NB4 (cell line): Measurements from ENCODE around the gene DNAJA4.

Experiments used
- DNase-seq: peaks from one replicate; pipeline ENCODE4 v3.0.0; 2010; ENCODE audit warnings: low read depth
- H3K4me3 ChIP-seq: one replicate; pipeline ENCODE4 v1.5.1; 2011; ENCODE audit warnings: mild to moderate bottlenecking, low read depth, low read length, moderate library complexity
- MYC ChIP-seq: IDR thresholded peaks from 2 replicates; pipeline ENCODE4 v1.6.1; 2011; ENCODE audit warnings: low read depth, low read length
- POLR2A ChIP-seq: IDR thresholded peaks from 2 replicates; pipeline ENCODE4 v1.6.1; 2011; ENCODE audit warnings: mild to moderate bottlenecking; ENCODE audit not compliant: insufficient read length; ENCODE audit errors: extremely low read depth
- TF ChIP-seq, protein P1 (sequence below): IDR thresholded peaks from one replicate; pipeline ENCODE4 v1.5.1; 2012; ENCODE audit warnings: low read depth, low read length
- TF ChIP-seq, protein P2 (sequence below): IDR thresholded peaks from 2 replicates; pipeline ENCODE4 v1.6.1; 2011; ENCODE audit warnings: low read depth, low read length

DNAJA4 gene

DNA sequence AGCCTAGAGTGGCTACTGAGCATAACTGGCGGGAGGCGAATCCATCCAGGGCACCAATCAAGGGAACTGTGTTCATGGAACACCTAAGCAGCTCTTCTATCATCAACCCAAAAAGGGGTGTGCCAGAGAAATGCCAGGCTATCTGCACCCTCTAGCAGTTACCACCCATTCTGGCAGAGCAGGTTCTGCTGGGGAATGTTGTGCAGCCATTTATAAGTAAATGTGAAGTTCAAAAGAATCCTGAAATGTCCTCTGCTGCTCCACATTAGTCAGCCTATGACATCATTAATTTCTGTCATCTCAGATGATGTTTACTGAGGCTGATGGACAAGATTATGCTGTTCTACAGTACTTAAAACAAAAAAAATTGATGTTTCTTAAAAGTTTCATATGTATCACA is 27.3 kb downstream of the DNAJA4 start:
- TF ChIP-seq, protein P1, sequence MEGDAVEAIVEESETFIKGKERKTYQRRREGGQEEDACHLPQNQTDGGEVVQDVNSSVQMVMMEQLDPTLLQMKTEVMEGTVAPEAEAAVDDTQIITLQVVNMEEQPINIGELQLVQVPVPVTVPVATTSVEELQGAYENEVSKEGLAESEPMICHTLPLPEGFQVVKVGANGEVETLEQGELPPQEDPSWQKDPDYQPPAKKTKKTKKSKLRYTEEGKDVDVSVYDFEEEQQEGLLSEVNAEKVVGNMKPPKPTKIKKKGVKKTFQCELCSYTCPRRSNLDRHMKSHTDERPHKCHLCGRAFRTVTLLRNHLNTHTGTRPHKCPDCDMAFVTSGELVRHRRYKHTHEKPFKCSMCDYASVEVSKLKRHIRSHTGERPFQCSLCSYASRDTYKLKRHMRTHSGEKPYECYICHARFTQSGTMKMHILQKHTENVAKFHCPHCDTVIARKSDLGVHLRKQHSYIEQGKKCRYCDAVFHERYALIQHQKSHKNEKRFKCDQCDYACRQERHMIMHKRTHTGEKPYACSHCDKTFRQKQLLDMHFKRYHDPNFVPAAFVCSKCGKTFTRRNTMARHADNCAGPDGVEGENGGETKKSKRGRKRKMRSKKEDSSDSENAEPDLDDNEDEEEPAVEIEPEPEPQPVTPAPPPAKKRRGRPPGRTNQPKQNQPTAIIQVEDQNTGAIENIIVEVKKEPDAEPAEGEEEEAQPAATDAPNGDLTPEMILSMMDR: no peak
- TF ChIP-seq POLR2A (no peak), MYC (no peak)
- TF ChIP-seq, protein P2, sequence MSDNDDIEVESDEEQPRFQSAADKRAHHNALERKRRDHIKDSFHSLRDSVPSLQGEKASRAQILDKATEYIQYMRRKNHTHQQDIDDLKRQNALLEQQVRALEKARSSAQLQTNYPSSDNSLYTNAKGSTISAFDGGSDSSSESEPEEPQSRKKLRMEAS: no peak
- DNase-seq: no peak
- no peak overlapping the region for H3K4me3 ChIP-seq

DNA sequence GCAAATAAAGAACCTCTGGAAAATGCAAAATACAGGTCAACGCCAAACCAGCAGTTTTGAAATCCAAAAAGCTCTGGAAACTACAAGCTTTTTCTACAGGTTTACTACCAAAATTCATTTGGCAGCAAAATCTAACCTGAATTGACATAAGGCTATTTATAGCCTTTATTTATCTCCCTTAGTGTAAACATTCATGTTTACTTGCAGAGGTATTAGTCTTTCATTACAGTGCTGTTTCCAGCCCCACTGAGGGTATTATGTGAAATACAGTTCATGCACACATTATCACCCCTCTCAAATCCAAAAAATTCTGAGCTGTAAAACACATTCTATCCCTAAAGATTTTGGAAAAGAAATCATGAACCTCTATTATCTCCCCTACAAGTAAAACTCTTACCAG is 27.9 kb downstream of the DNAJA4 start:
- DNase-seq: no peak
- TF ChIP-seq MYC (no peak), POLR2A (no peak)
- TF ChIP-seq, protein P1: no peak
- TF ChIP-seq, protein P2: no peak
- H3K4me3 ChIP-seq: no peak overlapping the region

DNA sequence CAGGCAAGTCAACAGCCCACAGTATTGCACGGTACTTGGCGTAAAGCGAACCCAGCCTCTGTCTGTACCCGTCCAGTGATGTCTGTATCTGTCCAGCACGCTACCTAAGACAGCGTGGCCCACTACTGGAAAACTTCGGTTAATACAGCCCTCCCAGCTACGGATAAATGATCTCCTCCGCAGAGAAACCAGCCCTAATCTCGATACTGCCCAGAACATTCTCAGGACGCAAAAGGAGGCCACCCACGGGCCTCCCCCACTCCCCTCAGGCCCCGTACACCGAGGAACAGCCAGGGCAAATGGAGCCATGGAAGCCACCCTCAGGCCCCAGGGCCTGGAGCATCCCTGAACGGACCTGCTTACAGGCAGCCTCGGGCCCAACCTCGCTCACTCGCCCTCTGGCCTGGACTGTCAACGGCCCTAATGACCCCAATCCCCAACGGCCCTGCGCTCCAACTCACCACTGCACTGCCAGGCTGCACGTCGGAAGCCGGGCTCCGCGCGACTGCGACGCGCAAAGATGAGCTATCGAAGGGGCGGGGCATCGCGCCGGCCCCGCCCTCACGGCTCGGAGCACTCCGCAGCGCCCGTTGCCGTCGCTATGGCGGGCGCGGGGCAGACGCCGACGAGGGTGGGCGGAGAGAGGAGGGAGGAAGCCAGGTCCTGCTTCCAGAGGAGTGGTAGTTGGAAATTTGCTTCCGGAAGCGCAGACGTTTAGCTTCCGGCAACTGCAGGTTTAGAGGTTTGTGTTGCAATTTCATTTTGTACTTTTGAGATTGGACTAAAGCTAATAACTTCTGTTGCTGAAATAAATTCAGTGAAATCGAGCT is 35.0 kb downstream of the DNAJA4 start, which contains the start of gene SKIC8:
TSS of gene SKIC8 (minus strand) at position 509 of the 830 bp plus-strand sequence. CDS start 3,923 bp downstream, outside the sequence.
- peak within 1 kb of the TSS; percentile 77 for H3K4me3 ChIP-seq
- peak; percentile 97 for DNase-seq
- TF ChIP-seq, protein P2: peak; percentile 84
- TF ChIP-seq, protein P1: no peak
- TF ChIP-seq MYC (peak; percentile 62), POLR2A (peak; percentile 87)

DNA sequence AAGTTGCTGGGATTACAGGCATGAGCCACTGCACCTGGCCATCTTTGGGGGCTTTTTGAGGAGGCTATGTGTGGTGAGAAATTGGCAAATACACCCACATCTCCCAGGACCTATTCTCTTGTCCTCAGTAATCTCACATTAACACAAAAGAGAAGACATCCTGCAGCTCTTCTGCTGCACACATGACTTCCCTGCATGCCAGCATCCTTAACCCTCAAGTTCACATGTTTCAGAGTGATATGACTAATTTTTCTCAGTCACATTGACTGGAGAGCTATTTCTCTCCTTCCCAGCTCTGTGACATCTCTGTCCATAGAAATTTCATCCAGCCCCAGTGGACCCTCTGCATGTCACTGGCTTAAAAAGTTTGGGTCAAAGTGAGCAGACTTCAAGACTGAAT is 37.0 kb downstream of the DNAJA4 start:
- TF ChIP-seq, protein P1: no peak
- TF ChIP-seq MYC (no peak), POLR2A (no peak)
- TF ChIP-seq, protein P2: no peak
- H3K4me3 ChIP-seq: no peak overlapping the region
- DNase-seq: peak; percentile 19

DNA sequence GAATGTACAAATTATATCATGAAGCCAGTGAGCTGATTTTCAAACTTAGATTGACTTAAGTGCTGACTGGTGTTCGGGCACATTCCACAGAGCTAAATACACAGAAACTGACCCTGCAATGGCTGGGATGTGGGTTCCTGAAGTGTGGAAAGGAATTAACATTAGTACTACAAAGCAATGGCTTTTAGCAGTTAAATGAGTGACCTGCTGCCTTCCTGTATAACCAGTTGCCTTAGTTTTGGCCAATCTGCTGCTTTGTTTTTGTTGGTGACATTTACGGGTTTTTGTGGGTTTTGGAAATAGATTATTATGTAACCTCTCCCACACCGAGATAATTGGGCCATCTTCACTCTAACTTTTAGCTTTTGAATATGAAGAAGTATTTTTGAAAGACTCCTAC is 37.5 kb downstream of the DNAJA4 start:
- TF ChIP-seq, protein P2: peak; percentile 59; the same call in 1 of the 2 replicates
- no peak; the same call in 1 of the 2 replicates for TF ChIP-seq MYC
- TF ChIP-seq, protein P1: no peak
- TF ChIP-seq POLR2A: peak; percentile 31
- no peak overlapping the region for H3K4me3 ChIP-seq
- DNase-seq: peak; percentile 90
